Gastrocnemius medialis (tissue), 4 donors: ENCODE data around the gene OR51B2. TPM values are rescaled to one million over a fixed set of nuclear protein-coding genes. Genes with fewer than 3 reads are reported as not detected.

Source experiments
- ATAC-seq, 2 donors: fragments of 150-250 bp; one replicate each; pipeline ENCODE4 v1.9.1; 2016
- DNase-seq, 2 donors: peaks; one replicate each; pipeline ENCODE4 v3.0.0-alpha.2; 2019
- H3K27ac ChIP-seq, 4 donors: fragments of 200-600 bp; sonication (generic); 1 replicate in 1 of 4; 2 replicates in 3 of 4; pipeline ENCODE4 v1.5.1; 2016 to 2018; ENCODE audit warnings: mild to moderate bottlenecking in 2 of 4, moderate library complexity in 1 of 4
- H3K27me3 ChIP-seq, 3 donors: fragments of 200-600 bp; sonication (generic) in 2 of 3; 1 replicate in 1 of 3; 2 replicates in 2 of 3; pipeline versions ENCODE4 v1.5.1 to v1.6.0; 2016 to 2019; ENCODE audit warnings: mild to moderate bottlenecking in 1 of 3, moderate library complexity in 1 of 3
- H3K36me3 ChIP-seq, 2 donors: fragments of 200-600 bp; sonication (generic) in 1 of 2; one replicate each; pipeline ENCODE4 v1.5.1; 2017 to 2018
- H3K4me1 ChIP-seq, 2 donors: fragments of 200-600 bp; sonication (generic) in 1 of 2; one replicate each; pipeline ENCODE4 v1.5.1; 2016 to 2017; ENCODE audit warnings: mild to moderate bottlenecking in 2 of 2
- H3K4me3 ChIP-seq, 4 donors: fragments of 200-600 bp; sonication (generic) in 3 of 4; 1 replicate in 1 of 4; 2 replicates in 3 of 4; pipeline ENCODE4 v1.5.1; 2016 to 2019; ENCODE audit warnings: mild to moderate bottlenecking in 2 of 4
- H3K9me3 ChIP-seq, 3 donors: fragments of 200-600 bp; sonication (generic) in 2 of 3; 1 replicate in 1 of 3; 2 replicates in 2 of 3; pipeline ENCODE4 v1.5.1; 2016 to 2019
- CTCF ChIP-seq, 5 experiments: fragments of 450-650 bp in 3 of 5; fragments of 200-600 bp in 2 of 5; sonication (generic) in 2 of 5; IDR thresholded peaks in 4 of 5; conservative IDR thresholded peaks in 1 of 5; 1 replicate in 4 of 5; 2 replicates in 1 of 5; pipeline ENCODE4 v1.5.1; 2016 to 2019; ENCODE audit warnings: antibody characterized with exemption in 5 of 5, mild to moderate bottlenecking in 3 of 5, moderate library complexity in 3 of 5
- POLR2A ChIP-seq, 2 donors: fragments of 450-650 bp; IDR thresholded peaks; one replicate each; pipeline ENCODE4 v1.6.1; 2017; ENCODE audit warnings: antibody characterized with exemption in 2 of 2, mild to moderate bottlenecking in 2 of 2, moderate library complexity in 2 of 2
- in situ Hi-C, 4 donors: fragments of 200-750 bp; cut with MboI; loops; one replicate each; pipeline versions ENCODE4 v1.15.0 to v1.8.0; 2017; ENCODE audit warnings: low sequenced_read_pairs in 4 of 4
- intact Hi-C: fragments of 100-400 bp; cut with DNase I; formaldehyde crosslinking; loops from one replicate; pipeline ENCODE4 v1.15.1; 2023; ENCODE audit warnings: low total_unique reads
- total RNA-seq, 4 donors: library from RNA; depleted of rRNA; stranded (reverse); fragments of >200 nt; gene quantifications; one replicate each; pipeline versions ENCODE4 v1.1.0 to v1.2.3, GENCODE V29; 2016

The OR51B2 gene
- total RNA-seq, 4 donors from 2014 or later = not detected

- no peaks in the 10 kb centered on the region for H3K4me1 ChIP-seq
- in situ Hi-C loops (no loop called here), intact Hi-C loops (no loop called here)
- no peak for DNase-seq
- H3K9me3 ChIP-seq = no peaks in the 10 kb centered on the region
- TF ChIP-seq CTCF (IDR thresholded peaks at IDR 0.05 in 4 of 5, conservative IDR thresholded peaks at IDR 0.05 in 1 of 5) (no peak), POLR2A (IDR thresholded peaks at IDR 0.05) (no peak)
- no peak overlapping the region for H3K4me3 ChIP-seq
- H3K36me3 ChIP-seq = no peaks in the 10 kb centered on the region
- H3K27me3 ChIP-seq = no peaks in the 10 kb centered on the region
- ATAC-seq = no peak
- no peak overlapping the region for H3K27ac ChIP-seq
Measured at GRCh38 chr11:5281596-5281995, 42.5 kb downstream of the OR51B2 start.

GRCh38 chr11:5280582-5281102, 43.5 kb downstream of the OR51B2 start:
- Histone ChIP-seq H3K36me3 (no peaks in the 10 kb centered on the region), H3K9me3 (no peaks in the 10 kb centered on the region), H3K4me1 (no peaks in the 10 kb centered on the region), H3K4me3 (no peak overlapping the region), H3K27me3 (no peaks in the 10 kb centered on the region), H3K27ac (no peak overlapping the region)
- ATAC-seq = peak in 1 of 2 donors; percentile 36
- TF ChIP-seq CTCF (IDR thresholded peaks at IDR 0.05 in 4 of 5, conservative IDR thresholded peaks at IDR 0.05 in 1 of 5) (no peak), POLR2A (IDR thresholded peaks at IDR 0.05) (no peak)
- in situ Hi-C loops = no loop called here
- intact Hi-C loops = no loop called here
- no peak for DNase-seq

GRCh38 chr11:5279471-5280090, 44.5 kb downstream of the OR51B2 start:
- no peak for ATAC-seq
- H3K4me1 ChIP-seq = no peaks in the 10 kb centered on the region
- in situ Hi-C loops = no loop called here
- no peak overlapping the region for H3K27ac ChIP-seq
- no peaks in the 10 kb centered on the region for H3K9me3 ChIP-seq
- DNase-seq = no peak
- no peaks in the 10 kb centered on the region for H3K36me3 ChIP-seq
- no peak for TF ChIP-seq CTCF (IDR thresholded peaks at IDR 0.05 in 4 of 5, conservative IDR thresholded peaks at IDR 0.05 in 1 of 5)
- no peak for TF ChIP-seq POLR2A (IDR thresholded peaks at IDR 0.05)
- no peaks in the 10 kb centered on the region for H3K27me3 ChIP-seq
- intact Hi-C loops = no loop called here
- no peak overlapping the region for H3K4me3 ChIP-seq

- H3K27ac ChIP-seq = no peak overlapping the region
- intact Hi-C loops (no loop called here), in situ Hi-C loops (no loop called here)
- H3K27me3 ChIP-seq = no peaks in the 10 kb centered on the region
- ATAC-seq (no peak), DNase-seq (no peak)
- H3K4me1 ChIP-seq = no peaks in the 10 kb centered on the region
- no peak for TF ChIP-seq POLR2A (IDR thresholded peaks at IDR 0.05)
- TF ChIP-seq CTCF (IDR thresholded peaks at IDR 0.05 in 4 of 5, conservative IDR thresholded peaks at IDR 0.05 in 1 of 5) = no peak
- H3K9me3 ChIP-seq = no peaks in the 10 kb centered on the region
- H3K36me3 ChIP-seq = no peaks in the 10 kb centered on the region
- no peak overlapping the region for H3K4me3 ChIP-seq
Measured at GRCh38 chr11:5277807-5278382, 46.2 kb downstream of the OR51B2 start.
